Measurements from ENCODE around the gene SPOUT1.
A peak's percentile ranks its signal among the peaks of the same experiment; 100 is the strongest.

SPOUT1 gene

GRCh38 chr9:128821584-128822406 is 7.8 kb downstream of the SPOUT1 start:
- H3K4me3 ChIP-seq (replicated peaks; ENCODE audit: low read depth, low read length) = no peak overlapping the region
- peaks cover 35% of the 10 kb centered on the region for H3K36me3 ChIP-seq (ENCODE audit: control insufficient read depth, insufficient read depth, low read length)
- TF ChIP-seq CTCF (IDR thresholded peaks at IDR 0.05; ENCODE audit: insufficient read depth, low read length, poor library complexity, severe bottlenecking) = no peak
- no peak for DNase-seq (ENCODE audit: extremely low read depth, insufficient read length)
- H3K27me3 ChIP-seq (replicated peaks; ENCODE audit: control insufficient read depth, insufficient read depth, low read length) = no peaks in the 10 kb centered on the region

- no peak overlapping the region for H3K4me3 ChIP-seq (replicated peaks; ENCODE audit: low read depth, low read length)
- TF ChIP-seq CTCF (IDR thresholded peaks at IDR 0.05; ENCODE audit: insufficient read depth, low read length, poor library complexity, severe bottlenecking) = no peak
- no peak for DNase-seq (ENCODE audit: extremely low read depth, insufficient read length)
- H3K36me3 ChIP-seq (ENCODE audit: control insufficient read depth, insufficient read depth, low read length) = peaks cover 31% of the 10 kb centered on the region
- no peaks in the 10 kb centered on the region for H3K27me3 ChIP-seq (replicated peaks; ENCODE audit: control insufficient read depth, insufficient read depth, low read length)
Measured at GRCh38 chr9:128820665-128821583, 8.7 kb downstream of the SPOUT1 start.

GRCh38 chr9:128819716-128820664 is 9.6 kb downstream of the SPOUT1 start:
- no peak for DNase-seq (ENCODE audit: extremely low read depth, insufficient read length)
- H3K27me3 ChIP-seq (replicated peaks; ENCODE audit: control insufficient read depth, insufficient read depth, low read length) = no peaks in the 10 kb centered on the region
- peaks cover 27% of the 10 kb centered on the region for H3K36me3 ChIP-seq (ENCODE audit: control insufficient read depth, insufficient read depth, low read length)
- H3K4me3 ChIP-seq (replicated peaks; ENCODE audit: low read depth, low read length) = no peak overlapping the region
- no peak for TF ChIP-seq CTCF (IDR thresholded peaks at IDR 0.05; ENCODE audit: insufficient read depth, low read length, poor library complexity, severe bottlenecking)

- TF ChIP-seq CTCF (IDR thresholded peaks at IDR 0.05; ENCODE audit: insufficient read depth, low read length, poor library complexity, severe bottlenecking) = no peak
- no peaks in the 10 kb centered on the region for H3K27me3 ChIP-seq (replicated peaks; ENCODE audit: control insufficient read depth, insufficient read depth, low read length)
- DNase-seq (ENCODE audit: extremely low read depth, insufficient read length) = peak; percentile 75
- peak overlapping the region; percentile 75 for H3K4me3 ChIP-seq (replicated peaks; ENCODE audit: low read depth, low read length)
- peaks cover 19% of the 10 kb centered on the region for H3K36me3 ChIP-seq (ENCODE audit: control insufficient read depth, insufficient read depth, low read length)
Measured at GRCh38 chr9:128818839-128819715, 10.5 kb downstream of the SPOUT1 start.

Measured in GM06990 (cell line).